HG03571 (cell line): Measurements from ENCODE around the gene UMPS.

Experiments
- ATAC-seq: cut with Tn5 transposase; IDR thresholded peaks from one replicate; pipeline ENCODE4 v1.9.1; 2021; ENCODE audit not compliant: unreplicated experiment

Gene UMPS

GRCh38 chr3:124730129-124730940 lies at the start of gene UMPS:
Gene UMPS (plus strand): TSS chr3:124730452. CDS start chr3:124730472, 20 bp downstream.
- ATAC-seq, result peak; percentile 94

- no peak for ATAC-seq
Measured at GRCh38 chr3:124680521-124680920, 49.7 kb upstream of the UMPS start.

DNA sequence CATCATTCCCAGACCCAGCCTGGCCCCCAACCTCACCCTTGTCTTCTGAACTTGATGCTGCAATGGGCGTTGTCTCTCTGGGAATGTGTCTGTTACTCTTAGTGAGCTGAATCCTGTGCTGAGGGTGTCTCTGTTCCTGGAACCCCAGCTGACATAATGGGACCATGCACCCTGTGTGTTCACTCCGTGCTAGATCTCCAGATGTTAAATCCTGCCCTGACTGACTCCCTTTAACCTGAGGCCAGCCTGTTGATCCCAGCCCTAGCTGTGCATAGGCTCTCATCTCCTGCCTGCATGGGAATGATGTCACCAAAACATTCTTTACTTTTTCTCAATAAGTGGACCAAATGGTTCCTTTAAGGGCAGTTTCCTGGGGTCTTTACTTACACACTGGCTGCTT lies 48.0 kb upstream of the UMPS start:
- no peak for ATAC-seq

- ATAC-seq, result no peak
Measured at GRCh38 chr3:124684459-124684858, 45.8 kb upstream of the UMPS start.

- no peak for ATAC-seq
Measured at GRCh38 chr3:124685067-124685466, 45.2 kb upstream of the UMPS start.

GRCh38 chr3:124685481-124685880 lies 44.8 kb upstream of the UMPS start:
- no peak for ATAC-seq

GRCh38 chr3:124686028-124686670 lies 44.1 kb upstream of the UMPS start:
- ATAC-seq, result no peak

- ATAC-seq, result no peak
Measured at GRCh38 chr3:124688581-124689454, 41.4 kb upstream of the UMPS start.

- no peak for ATAC-seq
Measured at GRCh38 chr3:124691599-124691998, 38.7 kb upstream of the UMPS start.

GRCh38 chr3:124694486-124694885 lies 35.8 kb upstream of the UMPS start:
- no peak for ATAC-seq

GRCh38 chr3:124695369-124695768 lies 34.9 kb upstream of the UMPS start:
- ATAC-seq, result no peak

GRCh38 chr3:124696006-124696405 lies 34.2 kb upstream of the UMPS start:
- ATAC-seq, result no peak

- no peak for ATAC-seq
Measured at GRCh38 chr3:124697302-124697701, 33.0 kb upstream of the UMPS start.

DNA sequence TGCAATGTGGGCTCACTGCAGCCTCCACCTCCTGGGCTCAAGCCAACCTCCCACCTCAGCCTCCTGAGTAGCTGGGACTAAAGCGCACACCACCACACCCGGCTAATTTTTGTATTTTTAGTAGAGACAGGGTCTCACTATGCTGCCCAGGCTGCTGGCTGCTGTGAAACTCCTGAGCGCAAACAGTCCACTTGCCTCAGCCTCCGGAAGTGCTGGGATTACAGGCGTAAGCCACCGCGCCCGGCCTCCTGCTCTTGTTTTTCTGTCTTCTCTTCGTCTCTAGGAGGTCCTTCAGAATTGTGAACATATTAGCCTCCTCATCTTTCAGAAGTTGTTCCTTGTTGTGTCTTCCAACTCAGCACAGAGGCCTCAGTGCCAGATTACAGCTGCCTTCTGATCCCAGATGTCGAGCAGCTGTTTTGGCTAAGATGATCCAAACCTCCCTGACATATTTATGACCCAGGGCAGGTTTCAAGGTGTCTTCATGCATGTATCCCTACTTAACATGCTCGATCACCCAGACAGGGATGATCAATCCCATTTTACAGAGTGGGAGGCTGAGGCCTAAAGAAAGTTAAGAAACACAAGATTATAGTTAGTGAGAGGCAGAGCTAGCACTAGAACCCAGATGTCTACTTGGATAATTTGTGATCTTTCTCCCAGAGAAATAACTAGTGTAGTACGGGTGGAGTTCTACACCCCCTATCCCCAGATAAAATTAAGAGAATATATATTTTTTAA lies 32.1 kb upstream of the UMPS start:
- ATAC-seq, result no peak

GRCh38 chr3:124699051-124699450 lies 31.2 kb upstream of the UMPS start:
- ATAC-seq, result no peak

DNA sequence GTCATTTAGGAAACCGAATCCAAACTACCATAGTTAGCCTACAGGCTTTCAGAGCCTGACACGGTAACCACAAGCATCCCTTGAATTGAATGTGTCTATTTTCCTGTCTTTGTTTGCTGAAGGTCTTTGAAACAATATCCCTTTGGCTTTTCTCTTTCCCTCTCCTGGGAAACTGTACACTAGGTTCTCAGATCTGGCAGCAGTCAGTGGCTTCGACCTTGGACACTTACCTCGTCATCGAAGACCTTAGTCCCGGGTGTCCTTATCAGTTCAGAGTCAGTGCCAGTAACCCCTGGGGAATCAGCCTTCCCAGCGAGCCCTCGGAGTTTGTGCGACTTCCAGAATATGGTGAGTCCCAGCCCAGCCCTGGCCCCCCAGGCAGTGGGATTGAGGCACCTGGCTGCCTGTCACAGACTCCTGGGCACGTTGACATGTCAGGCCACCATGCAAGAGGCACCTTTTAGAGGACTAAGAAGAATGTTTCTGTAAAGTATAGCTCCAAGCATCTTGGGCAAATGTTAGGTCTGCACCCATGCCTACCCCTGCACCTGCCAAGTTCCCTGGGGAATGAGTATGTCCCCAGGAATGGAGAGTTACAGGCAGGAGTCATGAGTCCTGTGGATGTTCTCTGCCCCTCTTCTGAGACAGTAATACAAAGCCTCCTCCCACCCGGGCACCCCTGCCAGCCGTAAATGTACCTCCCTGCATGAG lies 30.4 kb upstream of the UMPS start:
- no peak for ATAC-seq

DNA sequence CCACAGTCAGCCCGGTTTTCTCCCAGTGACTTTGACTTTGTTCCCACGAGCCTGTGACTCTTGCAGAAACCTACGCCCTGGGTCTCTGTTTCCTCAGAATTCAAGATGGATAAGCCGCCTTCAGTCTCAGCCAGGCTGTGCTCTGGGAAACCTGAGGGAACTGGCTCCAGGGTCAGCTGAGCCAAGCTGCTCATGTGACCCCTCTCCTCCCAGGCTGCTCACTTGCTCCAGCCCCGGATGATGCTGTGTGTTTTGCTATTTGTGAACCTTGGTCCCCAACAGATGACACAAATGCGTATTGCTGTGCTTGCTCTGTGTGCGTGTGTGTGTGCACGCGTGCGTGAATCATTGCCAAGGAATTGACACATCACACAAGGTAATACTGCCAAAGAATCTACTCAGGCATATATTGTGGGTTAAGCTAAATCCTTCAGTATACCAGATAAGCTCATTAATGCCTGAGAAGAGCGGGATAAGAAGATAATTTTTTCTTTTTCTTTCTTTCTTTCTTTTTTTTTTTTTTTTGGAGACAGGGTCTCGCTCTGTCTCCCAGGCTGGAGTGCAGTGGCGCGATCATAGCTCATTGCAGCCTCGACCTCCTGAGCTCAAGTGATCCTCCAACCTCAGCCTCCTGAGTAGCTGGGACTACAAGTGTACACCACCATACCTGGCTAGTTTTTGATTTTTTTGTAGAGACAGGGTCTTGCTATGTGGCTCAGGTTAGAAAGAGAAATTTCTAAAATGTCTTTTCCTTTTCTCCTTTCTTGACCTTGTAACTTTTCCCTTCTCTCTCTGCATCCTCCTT lies 29.2 kb upstream of the UMPS start:
- ATAC-seq, result no peak

DNA sequence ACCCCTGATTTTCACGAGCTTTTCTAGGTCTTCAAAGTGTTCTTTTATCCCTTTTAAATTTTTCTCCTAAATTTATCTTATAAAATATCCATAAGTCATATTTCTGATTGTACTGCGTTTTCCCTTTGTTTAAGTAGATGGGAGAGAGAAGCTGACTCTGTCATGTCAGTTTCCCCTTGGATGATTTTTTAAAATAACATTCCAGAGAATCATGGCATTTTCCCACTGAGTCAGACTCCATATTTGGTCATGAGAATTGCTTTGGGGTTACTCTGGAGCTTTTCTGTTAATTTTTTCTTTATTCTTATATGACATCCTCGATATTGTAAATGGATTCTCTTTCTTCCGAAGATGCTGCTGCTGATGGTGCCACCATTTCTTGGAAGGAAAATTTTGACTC lies 28.6 kb upstream of the UMPS start:
- no peak for ATAC-seq

- no peak for ATAC-seq
Measured at GRCh38 chr3:124702950-124703349, 27.3 kb upstream of the UMPS start.
